Activated CD4-positive, alpha-beta T cell treated with anti-CD3 and anti-CD28 coated beads for 48 hours (primary cell): Measurements from ENCODE around the gene TAF10.

Experiments used
- DNase-seq: peaks from one replicate; pipeline ENCODE4 v3.0.0-alpha.2; 2020

TAF10 gene

DNA sequence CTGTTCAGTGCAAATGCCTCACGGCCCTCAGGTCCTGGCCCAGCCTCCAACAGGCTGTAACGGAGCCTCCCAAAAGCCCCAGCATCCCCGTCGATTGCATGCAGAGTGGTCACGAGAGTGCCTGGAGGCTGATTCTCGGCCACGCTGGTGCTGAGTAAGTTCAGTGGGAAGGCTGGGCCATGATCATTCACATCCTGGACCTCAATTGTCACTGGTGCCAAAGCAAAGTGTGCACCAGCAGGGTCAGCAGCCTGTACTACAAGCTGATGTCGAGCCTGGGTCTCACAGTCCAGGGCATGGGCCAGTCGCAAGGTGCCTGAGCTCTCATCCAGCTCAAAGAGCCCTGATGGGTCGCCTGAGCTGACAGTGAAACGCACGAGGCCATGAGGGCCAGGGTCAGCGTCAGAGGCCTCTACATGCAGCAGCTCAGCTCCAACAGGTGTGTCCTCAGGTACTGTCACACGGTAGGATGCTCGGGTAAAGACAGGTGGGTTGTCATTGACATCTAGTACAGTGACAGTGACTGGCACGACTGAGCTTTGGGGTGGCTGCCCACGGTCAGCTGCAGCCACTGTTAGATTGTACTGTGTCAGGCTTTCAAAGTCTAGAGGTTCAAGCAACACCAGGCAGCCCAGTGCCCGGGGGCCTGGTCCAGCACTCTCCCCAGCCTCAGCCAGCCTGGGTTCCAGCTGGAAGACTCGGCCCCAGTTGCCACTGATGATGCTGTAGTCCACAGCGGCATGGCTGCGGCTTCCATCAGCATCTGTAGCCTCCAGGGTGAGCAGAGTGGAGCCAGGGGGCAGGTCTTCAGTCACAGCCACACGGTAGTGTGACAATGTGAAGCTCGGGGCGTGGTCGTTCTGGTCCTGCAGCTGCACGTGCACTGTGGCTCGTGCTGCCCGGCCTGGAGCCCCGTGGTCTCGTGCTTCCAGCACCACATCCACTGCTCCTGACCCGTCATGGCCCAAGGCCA, 11.7 kb upstream of the TAF10 start:
- DNase-seq: no peak

DNA sequence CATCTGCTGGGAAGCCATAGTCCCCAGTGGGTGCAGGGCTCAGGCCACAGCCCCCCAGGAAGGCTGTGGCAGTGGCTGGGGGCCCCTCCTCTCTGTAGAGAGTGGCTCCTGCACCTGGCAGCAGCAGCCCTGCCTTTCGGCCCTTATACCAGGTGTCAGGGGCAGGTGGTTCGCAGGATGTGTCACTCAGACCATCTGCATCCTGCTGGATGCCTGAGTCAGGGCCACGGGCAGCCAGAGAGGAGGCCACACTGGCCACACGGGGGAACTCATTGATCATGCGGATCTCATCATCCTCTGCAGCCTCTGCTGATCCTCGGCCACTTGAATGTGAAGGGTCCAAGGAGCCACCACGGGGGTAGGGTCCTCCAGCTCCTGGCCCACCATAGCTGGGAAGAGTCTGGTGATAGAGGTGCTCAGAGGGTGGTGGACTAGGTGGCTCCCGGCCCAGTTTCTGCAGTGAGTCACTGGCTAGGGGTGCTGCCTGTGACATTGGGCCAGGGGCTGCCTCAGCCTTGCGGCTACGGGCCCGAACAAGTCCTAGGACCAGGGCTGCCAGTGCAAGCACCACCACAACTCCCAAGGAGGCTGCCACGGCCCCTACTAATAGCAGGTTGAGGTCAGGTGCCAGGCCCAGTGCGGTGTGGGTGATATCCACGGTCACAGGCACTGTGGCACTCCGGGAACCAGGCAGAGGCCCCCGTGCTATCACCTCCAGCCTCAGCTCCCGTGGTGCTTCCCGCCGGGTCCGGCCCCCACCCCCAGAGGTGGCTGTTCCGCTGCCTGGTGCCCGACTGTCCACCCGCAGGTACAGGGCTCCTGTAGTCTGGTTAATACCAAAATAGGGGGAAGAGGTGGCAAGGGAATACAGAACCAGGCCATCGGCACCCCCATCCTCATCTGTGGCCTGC, 10.5 kb upstream of the TAF10 start:
- no peak for DNase-seq

DNA sequence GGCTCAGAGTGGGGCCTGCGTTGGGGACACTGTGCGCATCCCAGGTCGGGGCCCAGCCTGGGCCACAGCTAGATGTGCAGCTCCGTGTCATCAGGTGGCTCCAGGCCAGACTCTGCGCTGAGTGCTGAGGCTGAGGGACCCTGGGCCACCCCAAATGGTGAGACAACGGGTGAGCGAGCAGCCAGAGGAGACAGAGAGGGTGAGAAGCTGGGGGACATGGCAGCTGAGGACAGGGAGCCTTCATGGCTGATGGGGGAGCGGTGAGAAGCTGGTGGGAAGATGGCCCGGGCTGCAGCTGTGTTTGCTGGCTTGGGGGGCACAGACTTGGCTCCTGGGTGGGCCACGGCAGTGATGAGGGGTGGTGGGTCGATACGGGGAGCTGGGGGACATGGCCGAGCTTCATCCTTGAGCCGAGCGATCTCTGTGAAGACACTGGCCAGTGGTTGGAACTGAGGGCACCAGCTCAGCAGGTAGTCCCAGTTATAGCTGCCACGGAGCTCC, 9.7 kb upstream of the TAF10 start:
- no peak for DNase-seq

DNA sequence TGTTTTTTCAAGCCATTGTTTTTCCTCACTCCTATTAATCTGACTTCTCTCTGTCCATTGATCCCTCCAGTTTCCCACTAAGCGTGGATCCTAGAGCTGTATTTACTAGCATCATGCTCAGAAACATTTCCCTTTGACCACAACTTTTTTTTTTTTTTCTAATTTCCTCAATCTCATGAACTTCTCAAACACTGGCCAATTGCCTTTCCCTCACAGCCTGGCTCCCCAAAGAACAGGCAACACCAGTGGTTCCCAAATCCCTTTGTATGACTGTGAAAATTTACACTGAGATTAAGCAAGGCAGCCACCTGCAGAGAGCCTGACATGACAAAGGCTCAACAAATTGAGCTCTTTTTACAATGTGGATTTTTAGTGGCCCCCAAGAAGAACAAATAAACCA, 8.6 kb upstream of the TAF10 start:
- no peak for DNase-seq

DNA sequence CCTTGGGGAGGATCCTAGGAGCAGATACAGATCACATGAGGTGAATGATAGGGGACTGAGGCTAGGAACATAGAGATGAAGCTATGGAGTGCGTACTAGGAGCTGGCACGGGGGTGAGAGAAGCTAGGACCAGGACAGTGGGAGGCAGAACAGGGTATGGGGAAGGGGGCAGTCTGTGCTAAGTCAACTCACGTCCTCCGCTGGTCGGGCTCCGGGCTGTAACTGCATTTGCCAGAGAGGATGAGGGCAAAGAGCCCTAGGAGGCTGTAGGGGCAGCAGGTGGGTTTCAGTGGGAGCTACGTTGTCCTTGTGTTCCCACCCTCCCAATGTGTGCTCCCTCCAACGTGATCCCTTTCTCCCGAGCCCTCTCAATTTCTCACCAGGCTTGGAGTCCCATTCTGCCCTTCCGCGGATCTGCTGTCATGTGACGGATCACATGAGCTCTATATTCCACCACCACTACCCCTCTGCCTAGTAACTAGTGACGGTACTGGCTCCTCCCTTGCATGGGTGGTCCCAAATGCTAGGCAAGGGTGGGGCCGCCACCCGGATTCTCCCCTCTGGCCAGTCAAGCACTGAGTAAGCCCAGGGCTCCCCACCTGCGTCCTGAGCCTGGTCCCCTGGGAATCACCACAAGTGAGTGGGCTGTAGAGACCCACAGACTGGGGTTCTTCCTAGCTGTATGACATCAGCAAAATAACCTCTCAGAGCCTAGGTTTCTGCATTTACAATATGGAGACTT, 7.2 kb upstream of the TAF10 start, which contains the start of gene TPP1:
Gene TPP1, minus strand, starts transcription at position 419 of the 742 bp plus-strand sequence. Its CDS starts 22 bp downstream, at position 397.
- DNase-seq: peak; percentile 89

DNA sequence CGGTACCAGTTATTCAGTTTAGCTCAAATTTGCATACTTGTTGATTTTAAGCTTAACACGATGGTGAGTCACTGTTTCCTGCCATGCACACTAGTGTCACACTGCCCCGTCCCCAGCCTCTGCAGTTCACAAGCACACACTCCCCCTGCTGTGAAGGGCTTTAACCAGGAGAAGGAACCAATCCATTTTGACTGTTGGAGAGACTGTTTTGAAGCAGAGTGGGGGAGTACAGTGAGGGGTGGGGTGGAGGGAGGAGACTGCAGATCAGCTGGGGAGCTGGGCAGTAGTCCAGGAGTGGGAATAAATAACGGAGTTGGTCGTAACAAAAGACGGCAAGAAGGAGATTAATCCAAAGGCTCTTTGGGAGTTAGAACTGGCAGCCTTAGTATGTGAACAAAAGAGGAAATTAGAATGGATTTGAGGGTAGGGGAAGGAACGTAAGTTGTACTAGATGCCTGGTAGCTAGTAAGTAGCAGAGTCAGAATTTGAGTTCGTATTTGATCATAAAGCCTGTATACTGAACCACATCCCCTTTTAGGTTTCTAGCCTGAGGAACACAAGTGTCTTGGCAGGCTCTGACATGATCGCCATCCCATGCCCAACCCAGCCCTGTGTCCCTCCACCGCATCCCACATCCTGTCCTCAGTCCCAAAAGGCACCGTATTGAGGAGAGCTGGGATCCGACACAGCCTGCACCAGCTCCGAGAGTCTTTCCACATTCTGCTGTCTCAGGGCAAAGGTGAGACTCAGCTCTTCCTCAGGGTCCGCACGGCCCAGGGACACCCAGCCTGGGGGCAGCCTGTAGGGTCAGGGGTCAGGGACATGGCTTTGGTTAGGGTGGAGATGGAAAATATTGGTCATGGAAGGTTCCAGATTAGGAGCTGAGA, 6.3 kb upstream of the TAF10 start:
- DNase-seq: peak; percentile 71

DNA sequence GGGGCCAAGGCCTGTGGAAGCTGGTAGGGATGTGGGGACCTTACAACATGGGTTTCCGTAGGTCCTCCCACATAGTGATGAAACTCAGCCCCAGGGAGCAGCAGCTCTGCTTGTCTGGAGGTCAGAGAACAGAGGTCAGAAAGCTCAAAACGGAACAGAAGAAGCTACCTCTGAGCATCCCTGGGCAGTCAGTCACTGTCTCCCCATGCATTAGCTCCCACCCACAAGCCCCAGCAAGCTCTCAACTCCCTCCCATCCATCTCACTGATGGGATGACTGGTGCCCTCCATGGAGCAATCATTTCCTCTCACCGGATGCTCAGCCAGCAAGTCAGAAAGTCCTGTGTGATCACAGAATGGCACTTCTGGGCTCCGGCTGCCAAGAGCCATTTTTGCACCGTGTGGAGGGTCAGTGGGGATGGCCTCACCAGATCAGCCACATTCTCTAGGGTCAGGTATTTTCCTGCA, 5.3 kb upstream of the TAF10 start:
- DNase-seq: no peak

DNA sequence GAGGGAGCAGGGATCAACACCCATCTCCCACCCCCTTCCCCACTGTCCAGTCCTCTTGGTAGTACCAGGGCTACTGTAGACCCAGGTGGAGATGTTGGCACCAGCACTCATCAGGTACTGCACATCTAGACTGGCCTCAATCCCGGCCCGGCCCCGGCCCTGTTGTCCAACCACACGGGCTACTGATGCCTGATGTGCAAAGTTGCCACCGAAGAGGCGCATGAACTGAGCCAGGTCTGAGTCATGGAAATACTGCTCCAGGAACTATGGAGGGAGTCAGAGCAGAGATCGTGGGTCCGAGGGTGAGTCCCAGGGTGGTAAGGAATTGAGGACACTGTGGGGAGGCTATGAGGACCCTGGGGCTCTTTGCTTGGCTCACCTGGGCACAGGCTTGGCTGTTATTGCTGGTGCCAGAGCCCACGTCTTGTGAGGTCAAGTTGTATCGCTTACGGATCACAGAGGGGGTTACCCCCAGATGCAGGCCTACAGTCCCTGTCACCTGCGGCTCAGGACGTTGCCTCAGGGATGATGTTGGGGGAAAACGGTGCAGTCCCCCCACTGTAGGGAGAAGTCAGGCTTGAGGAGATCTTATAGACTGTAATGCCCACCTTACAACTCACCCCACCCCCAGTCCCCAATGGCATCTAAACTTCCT, 4.7 kb upstream of the TAF10 start:
- no peak for DNase-seq

DNA sequence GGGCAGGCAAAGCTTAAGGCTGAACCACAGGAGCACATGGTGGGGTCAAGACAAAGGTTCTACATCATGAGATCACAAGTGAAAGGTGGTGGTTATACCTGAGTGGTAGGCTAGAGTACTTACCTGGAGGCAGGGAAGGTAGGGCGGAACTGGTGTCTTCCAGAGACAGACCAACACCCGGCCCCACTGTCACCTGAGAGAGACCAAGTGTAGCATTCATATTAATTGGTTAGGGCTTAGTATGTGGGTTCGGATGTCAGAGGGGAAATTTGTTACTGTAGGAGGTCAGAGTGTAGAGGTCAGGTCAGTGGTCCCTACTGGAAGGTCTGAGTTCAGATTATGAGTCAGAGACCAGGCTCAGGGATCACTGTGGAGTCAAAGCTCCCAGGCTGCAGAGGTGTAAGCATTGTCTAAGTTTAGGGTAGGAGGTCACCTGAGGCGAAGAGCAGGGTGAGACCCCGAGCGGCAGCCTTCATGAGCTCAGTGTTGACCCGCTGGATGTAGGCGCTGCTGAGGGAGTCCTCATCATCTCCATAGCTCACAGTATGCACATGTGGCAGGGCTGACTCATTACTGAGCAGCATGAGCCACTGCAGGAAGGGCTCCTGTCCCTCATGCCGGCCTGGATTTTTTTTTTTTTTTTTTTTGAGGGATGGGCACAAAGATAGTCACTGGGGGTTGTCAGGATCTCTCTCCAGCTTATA, 4.0 kb upstream of the TAF10 start:
- no peak for DNase-seq

DNA sequence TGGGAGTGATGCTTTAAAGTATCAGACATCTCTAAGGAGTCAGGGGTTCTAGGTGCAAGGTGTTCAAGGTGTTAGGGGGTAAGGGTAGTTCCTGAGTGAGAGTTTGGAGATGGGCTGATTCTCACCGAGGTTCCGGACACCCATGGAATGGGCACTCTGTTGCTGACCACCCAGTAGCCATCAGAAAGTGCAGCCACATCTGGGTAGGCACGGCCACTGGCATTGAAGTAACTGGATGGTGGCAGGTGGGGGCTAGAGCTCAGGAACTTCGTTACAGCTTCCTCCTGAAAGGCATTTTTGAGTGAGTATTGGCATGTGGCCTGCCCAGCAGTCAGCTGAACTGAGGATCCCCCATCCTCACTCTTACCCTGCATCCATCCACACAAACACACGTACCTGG, 3.0 kb upstream of the TAF10 start:
- no peak for DNase-seq

DNA sequence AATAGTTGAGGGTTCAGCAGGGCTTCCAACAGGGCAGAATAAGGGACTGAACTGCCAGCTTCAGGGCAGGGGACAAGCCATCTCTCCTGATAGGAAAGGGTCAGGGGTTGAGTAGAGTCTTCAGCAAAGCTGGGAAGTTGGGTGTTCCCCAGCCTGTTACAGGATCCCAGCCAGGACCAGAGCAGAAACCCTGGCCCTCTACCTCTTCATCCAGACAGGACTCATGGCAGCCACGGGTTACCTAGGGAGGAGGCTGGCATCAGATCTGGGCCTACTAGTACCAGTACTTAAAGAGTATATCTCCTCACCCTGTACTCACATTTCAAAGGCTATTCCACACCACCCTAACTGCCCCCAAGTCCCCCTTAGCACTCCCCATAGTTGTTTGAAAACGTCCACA, 2.4 kb upstream of the TAF10 start:
- DNase-seq: no peak

DNA sequence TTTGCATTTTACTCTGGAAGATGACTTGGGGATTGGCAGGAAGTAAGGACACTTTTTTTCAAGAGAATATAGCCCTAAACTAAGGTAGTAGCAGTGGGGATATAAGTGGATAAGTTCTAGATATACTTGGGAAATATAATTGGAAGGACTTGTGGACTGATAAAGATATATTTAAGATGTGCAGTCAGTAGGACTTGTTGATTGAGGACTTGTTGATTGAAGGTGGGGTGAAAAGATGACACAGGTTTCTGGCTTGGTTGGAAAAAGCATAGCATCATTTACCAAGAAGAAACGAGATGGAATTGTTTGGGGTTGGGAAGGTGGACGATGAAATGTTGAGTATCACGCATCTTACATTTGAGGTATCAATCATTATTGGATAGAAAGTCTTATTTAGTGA, 1.5 kb upstream of the TAF10 start:
- no peak for DNase-seq

DNA sequence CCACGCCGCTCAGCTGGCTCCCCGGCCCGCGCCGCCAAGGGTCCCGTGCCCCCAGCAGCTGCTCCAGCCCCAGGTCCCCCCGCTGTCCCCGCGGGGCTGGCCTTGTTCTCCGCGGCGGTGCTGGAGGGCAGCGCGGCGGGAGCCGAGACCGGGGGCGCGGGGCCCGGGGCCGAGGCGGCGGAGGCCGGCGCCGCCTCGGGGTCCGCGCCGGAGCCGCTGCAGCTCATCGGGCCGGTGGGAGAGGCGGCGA, 128 bp downstream of the TAF10 start:
- no peak for DNase-seq

DNA sequence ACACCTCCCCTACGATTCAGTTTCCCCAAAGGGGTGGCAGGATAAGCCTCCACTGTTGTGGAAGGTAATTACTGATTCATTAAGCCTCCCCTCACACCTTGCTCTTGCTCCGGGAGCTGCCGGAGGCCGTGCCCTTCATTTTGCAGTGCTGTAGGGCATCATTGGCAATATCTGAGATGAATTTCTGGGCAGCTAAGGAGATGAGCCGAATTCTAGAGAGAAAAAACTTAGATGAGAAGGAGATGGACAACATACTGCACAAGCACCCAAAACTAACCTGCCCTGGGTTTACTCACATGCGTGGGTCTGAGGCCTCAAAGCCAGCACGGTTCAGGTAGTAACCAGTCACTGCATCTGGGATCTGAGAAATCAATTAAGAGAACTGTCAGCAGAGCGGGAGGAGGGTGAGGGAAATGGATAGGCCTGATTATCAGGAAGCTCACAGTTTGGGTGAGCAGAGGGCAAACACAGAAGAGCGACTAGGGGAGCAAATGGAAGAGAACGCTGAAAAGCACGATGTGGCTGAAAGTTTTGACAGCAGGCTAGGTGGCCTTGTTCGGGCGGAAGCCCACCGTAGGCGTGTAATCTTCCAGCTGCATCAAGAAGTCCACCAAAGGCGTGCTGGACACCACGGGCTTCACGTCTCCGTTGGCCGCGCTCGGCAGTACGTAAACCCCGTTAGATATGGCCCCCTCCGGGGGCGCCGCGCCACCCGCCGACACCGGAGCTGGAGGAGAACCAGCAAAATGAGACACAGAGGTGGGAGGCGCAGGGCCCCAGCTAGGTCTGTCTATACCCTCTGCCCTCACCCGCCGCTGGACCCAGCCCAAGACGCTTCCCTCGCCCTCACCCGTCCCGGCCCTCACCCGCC, 689 bp downstream of the TAF10 start:
- DNase-seq: peak; percentile 34

DNA sequence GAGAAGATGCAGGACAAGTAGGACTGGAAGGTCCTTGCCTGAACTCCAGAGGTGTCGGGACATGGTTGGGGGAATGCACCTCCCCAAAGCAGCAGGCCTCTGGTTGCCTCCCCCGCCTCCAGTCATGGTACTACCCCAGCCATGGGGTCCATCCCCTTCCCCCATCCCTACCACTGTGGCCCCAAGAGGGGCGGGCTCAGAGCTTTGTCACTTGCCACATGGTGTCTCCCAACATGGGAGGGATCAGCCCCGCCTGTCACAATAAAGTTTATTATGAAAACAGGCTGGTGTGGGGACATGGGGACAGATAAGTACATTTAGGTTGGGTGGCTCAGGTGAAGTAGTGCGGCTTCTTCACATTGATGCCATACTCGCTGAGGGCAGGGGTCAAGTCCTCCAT, 1.4 kb downstream of the TAF10 start:
- DNase-seq: no peak

DNA sequence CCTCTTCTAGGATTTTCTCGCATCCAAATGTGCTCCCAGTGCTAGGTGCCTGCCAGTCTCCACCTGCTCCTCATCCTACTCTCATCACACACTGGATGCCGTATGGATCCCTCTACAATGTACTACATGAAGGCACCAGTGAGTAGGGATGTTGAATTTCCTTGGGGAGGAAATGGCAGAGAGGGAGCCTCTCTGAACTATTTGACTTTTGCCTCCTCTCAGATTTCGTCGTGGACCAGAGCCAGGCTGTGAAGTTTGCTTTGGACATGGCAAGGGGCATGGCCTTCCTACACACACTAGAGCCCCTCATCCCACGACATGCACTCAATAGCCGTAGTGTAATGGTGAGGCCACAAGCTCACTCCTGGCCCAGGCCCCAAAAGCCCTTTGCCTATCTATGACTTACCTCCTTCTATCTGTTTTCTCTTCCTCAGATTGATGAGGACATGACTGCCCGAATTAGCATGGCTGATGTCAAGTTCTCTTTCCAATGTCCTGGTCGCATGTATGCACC, 2.5 kb downstream of the TAF10 start:
- no peak for DNase-seq

DNA sequence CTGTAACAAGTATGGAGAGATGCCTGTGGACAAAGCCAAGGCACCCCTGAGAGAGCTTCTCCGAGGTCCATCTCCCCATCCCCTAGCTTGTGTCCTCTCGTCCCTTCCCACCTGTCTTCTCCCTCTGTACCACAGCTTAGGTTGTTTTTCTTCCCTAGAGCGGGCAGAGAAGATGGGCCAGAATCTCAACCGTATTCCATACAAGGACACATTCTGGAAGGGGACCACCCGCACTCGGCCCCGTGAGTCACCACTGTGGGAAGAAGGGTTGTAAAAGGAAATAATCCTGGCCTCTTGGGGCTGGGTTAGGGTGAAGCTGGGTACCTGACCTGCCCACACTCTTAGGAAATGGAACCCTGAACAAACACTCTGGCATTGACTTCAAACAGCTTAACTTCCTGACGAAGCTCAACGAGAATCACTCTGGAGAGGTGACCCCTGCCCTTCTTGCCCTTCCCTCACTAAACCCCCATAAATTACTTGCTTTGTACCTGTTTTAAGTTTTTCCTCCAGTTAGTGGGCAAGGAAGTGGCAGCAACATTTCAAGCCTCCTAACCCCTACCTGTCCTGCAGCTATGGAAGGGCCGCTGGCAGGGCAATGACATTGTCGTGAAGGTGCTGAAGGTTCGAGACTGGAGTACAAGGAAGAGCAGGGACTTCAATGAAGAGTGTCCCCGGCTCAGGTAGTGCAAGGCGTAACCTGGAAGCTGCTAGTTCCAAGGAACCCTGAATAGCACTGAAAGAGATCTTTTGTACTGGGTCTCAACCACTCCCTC, 3.1 kb downstream of the TAF10 start:
- no peak for DNase-seq

DNA sequence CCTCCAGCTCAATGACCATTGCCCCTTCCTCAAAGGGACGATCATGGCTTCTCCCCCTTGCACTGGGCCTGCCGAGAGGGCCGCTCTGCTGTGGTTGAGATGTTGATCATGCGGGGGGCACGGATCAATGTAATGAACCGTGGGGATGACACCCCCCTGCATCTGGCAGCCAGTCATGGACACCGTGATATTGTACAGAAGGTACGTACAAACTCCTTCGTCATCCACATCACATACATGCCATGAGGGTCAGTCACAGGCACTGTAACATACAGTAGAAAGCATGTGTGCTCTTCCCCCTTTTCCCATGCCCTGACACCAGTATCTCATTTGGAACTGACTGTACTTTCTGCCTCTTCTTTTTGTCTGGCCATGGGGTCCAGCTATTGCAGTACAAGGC, 4.0 kb downstream of the TAF10 start:
- no peak for DNase-seq
